Fibroblast of pulmonary artery (primary cell): ENCODE measurements around the gene IQGAP2.

ENCODE experiments used
- DNase-seq: peaks from one replicate; pipeline ENCODE4 v3.0.0-alpha.2; 2010; ENCODE audit warnings: low read depth
- H3K4me3 ChIP-seq: replicated peaks from 2 replicates; pipeline ENCODE4 v1.5.1; 2011; ENCODE audit warnings: low read depth, mild to moderate bottlenecking, control low read depth, low read length, moderate library complexity
- TF ChIP-seq, protein P1 (sequence below): IDR thresholded peaks from 2 replicates; pipeline ENCODE4 v1.5.1; 2011; ENCODE audit warnings: mild to moderate bottlenecking, control low read depth, low read length, inconsistent platforms; ENCODE audit errors: missing control alignments

The IQGAP2 gene

DNA sequence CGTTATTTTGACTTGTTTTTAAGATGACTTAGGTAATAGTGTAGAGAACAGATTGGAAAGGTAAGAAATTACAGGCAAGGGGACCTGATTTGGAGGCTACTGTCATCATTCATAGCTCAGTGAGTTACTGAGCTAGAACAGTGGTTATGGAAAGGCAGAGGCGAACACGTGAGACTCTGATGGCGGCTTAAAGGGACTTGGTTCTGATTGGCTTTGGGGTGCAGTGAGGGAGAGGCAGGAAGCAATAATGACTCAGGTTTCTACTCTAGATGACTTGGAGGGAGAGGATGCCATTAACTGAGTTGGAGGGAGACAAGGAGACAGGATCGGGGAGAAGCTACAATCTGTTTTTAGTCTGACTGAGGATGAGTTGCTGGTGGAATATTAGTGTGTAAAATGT, 217.1 kb downstream of the IQGAP2 start:
- DNase-seq, result no peak

DNA sequence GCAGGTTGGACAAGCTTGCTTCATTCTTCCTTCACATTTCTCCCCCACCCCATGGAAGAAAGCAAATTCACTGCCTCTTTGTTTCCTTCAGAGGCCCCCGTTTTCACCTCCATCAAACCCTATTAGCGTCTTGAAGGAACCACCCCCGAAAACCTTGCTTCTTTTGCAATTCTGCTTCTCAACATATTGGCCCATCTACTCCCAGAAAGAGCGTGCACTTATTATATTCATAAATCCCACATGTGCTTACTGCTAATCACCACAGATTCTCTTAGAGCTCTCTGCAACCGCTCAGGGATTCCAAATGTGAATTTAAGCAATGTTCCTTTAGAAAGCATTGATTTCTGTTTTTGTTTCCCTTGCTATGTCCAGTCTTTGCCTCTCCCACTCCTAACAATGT, 219.0 kb downstream of the IQGAP2 start:
- TF ChIP-seq, protein P1, sequence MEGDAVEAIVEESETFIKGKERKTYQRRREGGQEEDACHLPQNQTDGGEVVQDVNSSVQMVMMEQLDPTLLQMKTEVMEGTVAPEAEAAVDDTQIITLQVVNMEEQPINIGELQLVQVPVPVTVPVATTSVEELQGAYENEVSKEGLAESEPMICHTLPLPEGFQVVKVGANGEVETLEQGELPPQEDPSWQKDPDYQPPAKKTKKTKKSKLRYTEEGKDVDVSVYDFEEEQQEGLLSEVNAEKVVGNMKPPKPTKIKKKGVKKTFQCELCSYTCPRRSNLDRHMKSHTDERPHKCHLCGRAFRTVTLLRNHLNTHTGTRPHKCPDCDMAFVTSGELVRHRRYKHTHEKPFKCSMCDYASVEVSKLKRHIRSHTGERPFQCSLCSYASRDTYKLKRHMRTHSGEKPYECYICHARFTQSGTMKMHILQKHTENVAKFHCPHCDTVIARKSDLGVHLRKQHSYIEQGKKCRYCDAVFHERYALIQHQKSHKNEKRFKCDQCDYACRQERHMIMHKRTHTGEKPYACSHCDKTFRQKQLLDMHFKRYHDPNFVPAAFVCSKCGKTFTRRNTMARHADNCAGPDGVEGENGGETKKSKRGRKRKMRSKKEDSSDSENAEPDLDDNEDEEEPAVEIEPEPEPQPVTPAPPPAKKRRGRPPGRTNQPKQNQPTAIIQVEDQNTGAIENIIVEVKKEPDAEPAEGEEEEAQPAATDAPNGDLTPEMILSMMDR, result no peak
- no peak for DNase-seq
- no peak overlapping the region for H3K4me3 ChIP-seq

More for the DNA sequence above, 217.1 kb downstream of the IQGAP2 start:
- TF ChIP-seq, protein P1, result no peak
- no peak overlapping the region for H3K4me3 ChIP-seq

GRCh38 chr5:76622973-76623596, 220.0 kb downstream of the IQGAP2 start, which contains the start of gene F2RL2:
Gene F2RL2, minus strand, starts transcription at chr5:76623403. Its CDS starts 173 bp downstream, at chr5:76623230.
- TF ChIP-seq, protein P1, result no peak
- peak; percentile 80 for DNase-seq
- H3K4me3 ChIP-seq, result no peak within 1 kb of the TSS

- no peak overlapping the region for H3K4me3 ChIP-seq
- DNase-seq, result no peak
- TF ChIP-seq, protein P1, result no peak
Measured at GRCh38 chr5:76625087-76625815, 222.2 kb downstream of the IQGAP2 start.

DNA sequence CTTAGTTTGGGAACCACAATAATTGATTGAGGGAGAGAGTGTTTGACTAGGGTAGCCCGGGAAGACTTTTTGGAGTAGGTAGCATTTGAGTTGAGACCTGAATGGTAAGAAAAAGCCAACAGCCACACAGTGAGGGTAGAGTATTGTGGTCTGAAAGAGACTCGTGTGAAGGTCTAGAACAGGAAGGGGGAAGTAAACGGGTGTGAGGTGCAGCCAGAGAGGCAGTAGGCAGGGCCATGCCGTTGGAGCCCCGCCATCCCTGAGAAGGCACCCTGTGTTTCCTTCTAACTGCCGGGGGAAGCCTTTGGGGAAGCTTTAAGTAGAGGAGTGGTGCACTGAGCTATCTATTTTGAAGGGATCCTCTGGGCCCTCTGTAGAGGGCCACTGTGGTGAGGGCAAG, 223.7 kb downstream of the IQGAP2 start:
- H3K4me3 ChIP-seq, result no peak overlapping the region
- TF ChIP-seq, protein P1, result no peak
- DNase-seq, result no peak

DNA sequence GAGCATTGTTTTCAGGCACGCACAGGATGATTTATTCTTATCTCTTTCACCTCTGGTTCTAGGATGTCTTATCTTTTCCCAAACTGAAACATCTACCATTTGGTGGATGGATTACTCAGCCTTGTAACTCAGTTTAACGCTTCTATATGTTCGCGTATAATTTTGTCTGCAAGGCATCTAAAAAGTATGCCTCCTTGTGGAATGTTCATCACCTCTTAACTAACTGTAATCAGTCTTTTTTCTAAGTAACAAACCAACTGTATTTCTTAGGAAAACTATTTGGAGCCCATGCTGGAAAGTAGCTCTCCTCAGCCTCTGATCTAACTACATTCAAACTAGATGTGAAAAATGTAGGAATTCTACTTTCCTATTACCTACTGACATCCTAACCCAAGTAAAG, 231.6 kb downstream of the IQGAP2 start:
- TF ChIP-seq, protein P1, result no peak
- no peak for DNase-seq
- H3K4me3 ChIP-seq, result no peak overlapping the region
